Fibroblast of peridontal ligament (primary cell): ENCODE results near the gene RIGI.
"Not testable (repeated sequence)": the region's sequence is repeated elsewhere in the genome, so short reads cannot be mapped to it uniquely, and the experiment has no call there.

Experiments used
- DNase-seq: peaks from one replicate; pipeline ENCODE4 v3.0.0-alpha.2; 2010; ENCODE audit errors: extremely low read depth

The RIGI gene

DNA sequence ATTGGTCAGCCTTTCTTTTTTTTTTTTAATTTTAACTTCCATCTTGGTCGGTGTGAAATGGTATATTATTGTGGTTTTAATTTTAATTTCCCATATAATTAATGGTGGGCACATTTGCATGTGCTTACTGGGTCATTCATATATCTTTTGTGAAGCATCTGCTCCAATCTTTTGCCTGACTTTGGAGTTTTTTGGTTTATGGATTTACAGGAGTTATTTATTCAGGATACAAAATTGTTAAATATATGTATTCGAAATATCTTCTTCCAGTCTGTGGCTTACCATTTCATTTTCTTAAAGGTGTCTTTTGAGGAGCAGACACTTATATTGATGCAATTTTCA is 682 bp upstream of the RIGI start:
- no peak for DNase-seq

DNA sequence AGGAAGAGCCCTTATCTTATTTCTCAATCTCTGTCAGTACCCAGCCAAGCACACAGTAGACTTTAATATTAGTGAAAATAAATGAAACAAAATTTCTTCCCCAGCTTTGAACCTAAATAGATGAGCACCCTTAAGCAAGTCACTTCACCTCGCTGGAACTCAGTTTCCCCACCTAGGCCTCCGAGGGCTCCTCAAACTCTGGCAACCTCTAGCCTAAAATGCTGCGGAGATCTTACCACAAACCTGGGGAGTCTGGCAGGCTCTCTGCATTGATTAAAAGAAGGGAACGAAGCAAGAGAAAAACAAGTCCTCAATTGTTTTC is 326 bp downstream of the RIGI start:
- no peak for DNase-seq

DNA sequence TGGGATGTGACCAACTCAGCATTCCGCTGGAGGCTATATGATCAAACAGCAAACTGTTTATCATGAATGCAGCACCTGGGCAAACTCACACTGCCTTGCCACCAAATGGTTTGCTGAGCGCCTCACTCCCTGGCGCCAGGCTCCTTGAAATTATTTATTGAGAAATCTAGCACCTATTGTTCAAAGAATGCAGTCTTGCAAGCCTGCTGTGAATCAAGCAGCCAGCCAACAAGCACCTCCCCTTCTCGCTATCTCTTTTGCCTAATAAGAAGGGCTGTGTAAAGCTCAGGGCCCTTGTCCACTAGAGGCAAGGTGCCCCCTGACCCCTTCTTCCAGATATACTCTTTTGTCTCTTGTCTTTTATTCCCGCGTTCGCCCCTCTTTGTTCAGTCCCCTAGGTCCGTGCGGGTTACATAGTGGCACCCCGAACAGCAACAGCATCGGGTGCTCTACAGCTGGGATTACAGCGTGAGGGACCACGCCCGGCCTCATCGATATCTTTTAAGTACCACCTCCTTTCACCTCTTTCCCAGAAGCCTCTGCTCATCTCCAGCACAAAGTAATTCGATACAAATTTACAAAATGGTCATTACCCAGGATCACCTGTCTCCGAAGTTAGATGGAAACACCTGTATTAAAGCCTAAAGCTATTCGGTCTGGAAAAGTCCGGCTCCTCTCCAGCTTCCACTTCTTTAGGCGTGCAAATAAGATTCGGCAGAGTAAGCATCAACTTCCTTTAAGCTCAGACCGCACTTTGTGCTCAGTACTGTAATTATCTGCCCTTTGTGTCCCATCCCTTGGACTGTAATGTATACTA is 896 bp downstream of the RIGI start:
- peak; percentile 25 for DNase-seq

DNA sequence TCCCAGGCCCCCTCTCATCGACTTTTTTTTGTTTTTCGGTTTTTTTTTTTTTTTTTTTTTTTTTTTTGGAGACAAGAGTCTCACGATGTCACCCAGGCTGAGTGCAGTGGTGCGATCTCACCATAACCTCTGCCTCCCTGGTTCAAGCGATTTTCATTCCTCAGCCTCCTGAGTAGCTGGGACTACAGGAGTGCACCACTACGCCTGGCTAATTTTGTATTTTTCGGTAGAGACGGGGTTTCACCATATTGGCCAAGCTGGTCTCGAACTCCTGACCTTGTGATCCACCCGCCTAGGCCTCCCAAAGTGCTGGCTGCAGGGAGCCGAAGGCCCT is 1.5 kb downstream of the RIGI start:
- DNase-seq: not testable (repeated sequence)

- no peak for DNase-seq
Observed at GRCh38 chr9:32523910-32524309, 2.1 kb downstream of the RIGI start.

DNA sequence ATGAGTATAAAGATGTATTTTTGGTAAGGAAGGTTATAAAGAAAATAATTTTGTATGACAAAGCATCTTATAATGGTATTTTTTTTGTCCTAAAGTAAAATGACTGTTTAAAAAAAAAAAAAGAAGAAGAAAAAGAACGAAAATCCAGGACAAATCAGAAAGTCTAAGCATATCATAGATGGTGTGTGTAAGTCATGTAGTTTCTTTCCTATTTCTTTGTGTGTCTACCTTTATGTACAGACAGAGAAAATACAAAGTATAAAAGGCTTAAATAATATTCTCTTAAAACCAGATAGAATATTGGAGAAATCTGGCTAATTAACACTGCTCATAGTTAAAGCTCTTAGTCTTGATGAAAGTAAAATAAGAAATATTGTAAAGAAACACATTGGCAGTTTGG is 7.7 kb downstream of the RIGI start:
- no peak for DNase-seq

DNA sequence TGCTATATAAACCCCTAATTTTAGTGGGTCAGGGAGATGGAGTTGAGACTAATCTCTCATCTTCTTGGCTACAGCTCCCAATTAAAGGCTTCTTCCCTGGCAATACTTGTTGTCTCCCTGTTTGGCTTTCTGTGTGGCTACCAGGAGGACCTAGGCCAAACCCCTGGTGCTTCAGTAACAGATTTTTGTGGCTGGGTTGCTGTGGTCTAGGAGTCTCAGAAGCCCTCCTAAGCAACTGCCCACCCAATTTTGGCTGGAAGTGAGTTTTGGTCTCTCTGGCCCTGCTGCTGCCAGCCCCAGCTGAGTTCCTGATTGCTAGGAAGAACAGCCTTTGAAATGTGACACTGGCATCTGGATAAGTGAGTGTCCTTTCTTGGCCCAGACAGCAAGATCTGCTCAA is 9.8 kb downstream of the RIGI start:
- DNase-seq: no peak

- no peak for DNase-seq
Observed at GRCh38 chr9:32508728-32509127, 17.3 kb downstream of the RIGI start.

GRCh38 chr9:32503008-32503407 is 23.0 kb downstream of the RIGI start:
- no peak for DNase-seq

GRCh38 chr9:32502464-32502863 is 23.5 kb downstream of the RIGI start:
- DNase-seq: peak; percentile 54

DNA sequence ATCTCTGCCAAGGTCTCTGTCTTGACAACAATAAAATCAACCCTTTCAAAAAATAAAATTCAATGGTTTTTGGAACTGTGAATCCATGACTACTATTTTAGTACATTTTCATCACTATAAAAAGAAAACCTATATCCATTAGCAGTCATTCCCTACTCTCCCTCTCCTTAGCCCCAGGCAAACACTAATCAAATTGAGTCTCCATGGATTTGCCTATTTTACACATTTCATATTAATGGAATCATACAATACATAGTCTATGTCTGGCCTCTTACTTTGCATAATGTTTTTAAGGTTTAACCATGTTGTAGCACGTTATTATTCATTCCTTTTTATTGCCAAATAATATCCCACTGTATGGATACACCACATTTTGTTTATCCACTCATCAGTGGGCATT is 24.1 kb downstream of the RIGI start:
- no peak for DNase-seq

DNA sequence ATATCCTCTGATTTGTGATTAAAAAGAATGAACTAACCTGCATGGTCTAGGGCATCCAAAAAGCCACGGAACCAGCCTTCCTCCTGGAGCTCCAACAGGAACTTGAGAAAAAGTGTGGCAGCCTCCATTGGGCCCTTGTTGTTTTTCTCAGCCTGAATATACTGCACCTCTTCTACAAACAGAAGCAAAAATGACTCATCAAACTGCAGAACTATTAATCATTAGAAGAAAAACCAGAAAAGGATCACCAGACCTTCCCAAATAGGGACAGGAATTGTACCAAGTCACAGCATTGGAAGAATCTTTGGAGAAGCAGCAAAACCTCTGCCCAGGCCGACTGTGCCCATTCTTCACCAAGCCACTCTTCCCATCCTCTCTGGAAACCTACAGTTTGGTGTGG is 25.2 kb downstream of the RIGI start:
- no peak for DNase-seq

DNA sequence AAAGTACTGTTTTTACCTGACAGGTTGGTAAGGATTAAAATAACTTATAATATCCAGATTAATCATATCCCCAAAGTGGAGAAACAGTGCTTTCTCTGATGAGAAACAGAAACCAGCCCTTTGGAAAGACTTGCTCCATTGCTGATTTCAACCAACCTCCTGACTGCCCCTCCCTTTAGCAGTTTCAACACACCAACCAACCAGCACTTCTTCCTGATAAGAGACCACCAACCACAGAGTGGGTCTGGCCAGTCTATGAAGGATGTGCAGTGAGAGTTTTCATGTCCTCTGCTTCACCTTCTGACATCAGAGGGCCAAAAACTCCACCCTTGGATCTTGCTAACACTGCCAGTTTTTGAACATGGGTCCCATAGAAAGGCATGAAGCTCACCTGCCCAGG is 28.1 kb downstream of the RIGI start:
- DNase-seq: no peak

DNA sequence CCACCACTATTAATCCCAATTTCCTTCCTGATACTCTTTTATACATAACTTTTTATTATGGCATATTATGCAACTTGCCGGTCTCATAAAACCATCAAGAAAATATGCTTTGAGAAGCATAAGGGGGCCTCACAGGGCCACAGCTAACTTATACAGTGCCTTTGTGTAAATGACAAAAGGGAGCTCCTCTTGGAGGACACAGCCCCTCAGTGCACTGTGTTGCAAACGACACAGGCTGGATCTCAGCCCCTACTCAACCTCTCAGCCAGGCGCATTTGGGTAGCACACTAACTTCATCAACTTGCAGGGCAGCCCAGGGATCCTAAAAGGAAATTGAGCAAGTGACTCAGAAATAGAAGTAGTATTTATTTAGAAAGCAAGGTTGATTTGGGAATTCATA is 35.4 kb downstream of the RIGI start:
- no peak for DNase-seq

GRCh38 chr9:32487981-32488380 is 38.0 kb downstream of the RIGI start:
- peak; percentile 74 for DNase-seq

- peak; percentile 47 for DNase-seq
Observed at GRCh38 chr9:32486839-32487562, 39.0 kb downstream of the RIGI start.

- no peak for DNase-seq
Observed at GRCh38 chr9:32483343-32483742, 42.7 kb downstream of the RIGI start.
